Hematopoietic multipotent progenitor cell (in vitro differentiated cells): ENCODE measurements around the gene CPEB4. TPM values are rescaled to one million over a fixed set of nuclear protein-coding genes. Genes with fewer than 3 reads are reported as not detected.
A peak's percentile ranks its signal among the peaks of the same experiment; 100 is the strongest.

ENCODE experiments used
- DNase-seq, 3 donors: peaks; one replicate each; pipeline ENCODE4 v3.0.0-alpha.2; 2011 to 2015; ENCODE audit warnings: low read depth in 2 of 3, low spot score in 2 of 3
- total RNA-seq: library from RNA; depleted of rRNA; stranded (reverse); fragments of >200 nt; gene quantifications from one replicate; pipeline ENCODE4 v1.2.3, GENCODE V29; 2012

Gene CPEB4
- total RNA-seq, 1 donor: 10.5 TPM

DNA sequence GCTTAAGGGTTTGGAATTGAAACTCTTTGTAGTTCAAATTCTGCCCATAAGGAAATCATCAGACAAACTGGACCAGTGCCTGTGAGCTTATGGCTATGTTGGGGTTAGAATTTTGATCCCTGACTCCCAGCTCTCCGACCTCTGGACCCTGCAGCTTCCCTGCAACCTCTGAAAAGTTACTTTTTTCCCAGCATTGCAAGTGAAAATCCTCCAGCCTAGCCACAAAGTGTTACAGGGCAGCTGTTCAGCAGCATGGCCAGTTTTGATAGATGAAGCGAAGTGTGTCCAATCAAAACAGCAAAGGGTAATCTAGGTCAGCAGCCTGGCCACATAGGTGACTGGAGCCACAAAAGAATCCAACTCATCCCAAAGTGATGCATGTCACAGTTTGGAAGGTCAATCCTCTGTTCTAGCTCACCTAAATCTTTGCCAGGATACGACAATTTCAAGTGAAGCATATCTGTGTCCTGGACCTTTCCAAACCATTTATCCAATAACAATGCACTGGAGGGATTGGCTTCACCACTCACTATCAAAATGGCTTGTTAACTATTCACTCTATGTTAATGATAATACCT lies 4.7 kb upstream of the CPEB4 start:
- no peak for DNase-seq

DNA sequence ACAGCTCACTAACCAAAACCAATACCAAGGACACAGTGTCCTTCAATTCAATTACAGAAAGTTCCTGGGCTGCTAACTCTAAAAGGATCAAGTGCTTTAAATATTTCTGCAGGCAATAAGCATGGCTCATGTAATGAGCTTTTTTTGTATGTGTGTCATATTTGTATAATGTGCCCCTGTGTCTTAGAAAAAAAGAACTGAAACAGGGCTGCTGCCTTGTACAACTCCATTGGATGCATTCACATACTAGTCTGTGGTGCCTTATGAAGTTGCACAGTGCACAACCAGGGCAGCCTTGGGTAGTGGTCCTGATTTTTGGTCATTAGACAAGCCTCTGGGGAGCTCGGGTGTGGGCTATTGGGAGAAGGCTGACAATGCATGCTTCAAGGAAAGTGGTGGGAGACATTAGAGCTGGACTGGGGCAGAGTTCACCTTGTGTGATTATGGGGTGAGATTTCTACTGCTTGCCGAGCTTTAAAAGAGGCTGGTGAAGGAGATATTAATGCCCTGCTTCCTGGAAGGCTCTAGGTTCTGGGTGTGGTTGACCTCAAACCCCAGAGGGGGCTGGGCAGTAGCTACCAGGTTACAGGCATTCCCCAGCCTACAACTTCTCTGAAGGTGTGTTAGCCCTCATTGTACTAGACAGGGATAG lies 3.6 kb upstream of the CPEB4 start:
- DNase-seq: peak in 1 of 3 donors; percentile 28

DNA sequence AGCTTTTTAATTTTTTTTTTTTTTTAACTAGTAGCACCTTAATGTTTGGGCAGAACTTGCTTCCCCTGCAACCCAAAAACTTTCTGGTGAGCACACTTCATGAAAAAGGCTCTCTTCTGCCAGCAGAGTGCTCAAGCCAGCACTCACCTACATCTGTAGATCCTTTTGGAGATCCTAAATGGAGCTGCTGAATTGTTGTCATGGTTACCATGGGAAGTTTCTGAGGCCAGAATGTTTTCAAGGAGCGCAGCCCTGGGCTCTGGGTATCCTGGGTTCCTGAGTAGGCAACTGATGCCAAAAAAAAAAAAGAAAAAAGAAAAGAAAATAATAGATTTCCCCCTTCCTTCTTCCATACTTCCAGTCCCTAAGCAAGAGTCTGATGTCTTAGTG lies 3.1 kb upstream of the CPEB4 start:
- no peak for DNase-seq

DNA sequence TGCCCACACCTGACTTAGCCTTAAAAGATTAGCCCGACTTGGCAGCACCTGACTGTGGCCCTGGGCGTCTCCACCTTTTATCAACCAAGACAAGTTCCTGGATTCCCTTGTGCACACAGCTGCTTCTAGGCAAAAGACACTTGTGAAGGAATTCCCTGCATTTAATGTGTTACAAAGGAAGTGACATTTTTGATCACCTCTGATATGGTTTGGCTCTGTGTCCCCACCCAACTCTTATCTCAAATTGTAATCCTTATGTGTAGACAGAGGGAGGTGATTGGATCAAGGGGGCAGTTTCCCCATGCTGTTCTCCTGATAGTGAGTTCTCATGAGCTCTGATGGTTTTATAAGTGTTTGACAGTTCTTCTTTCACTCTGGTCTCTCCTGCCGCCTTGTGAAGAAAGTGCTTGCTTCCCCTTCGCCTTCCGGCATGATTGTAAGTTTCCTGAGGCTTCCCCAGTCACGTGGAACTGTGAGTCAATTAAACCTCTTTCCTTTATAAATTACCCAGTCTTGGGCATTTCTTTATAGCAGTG lies 2.6 kb upstream of the CPEB4 start:
- peak in 2 of 3 donors; percentile 57 to 66 for DNase-seq

DNA sequence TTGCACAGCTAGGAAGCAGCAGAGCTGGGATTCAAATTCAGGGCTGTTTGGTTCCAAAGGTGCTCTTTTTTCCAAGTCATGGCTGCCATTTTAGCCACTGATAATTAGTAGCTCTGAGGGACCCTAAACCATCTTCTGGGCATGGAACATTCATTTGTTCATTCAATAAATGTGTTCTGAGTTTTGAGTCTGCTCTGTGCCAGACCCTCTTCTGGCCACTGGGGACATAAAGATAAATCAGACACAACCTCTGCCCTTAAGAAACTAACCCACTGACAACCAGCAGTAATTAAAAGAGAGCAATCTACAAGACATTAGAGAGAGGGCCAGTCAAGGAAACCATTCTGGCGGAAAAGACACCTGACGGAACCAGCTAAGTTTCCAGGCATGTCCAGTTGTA lies 2.0 kb upstream of the CPEB4 start:
- DNase-seq: no peak

DNA sequence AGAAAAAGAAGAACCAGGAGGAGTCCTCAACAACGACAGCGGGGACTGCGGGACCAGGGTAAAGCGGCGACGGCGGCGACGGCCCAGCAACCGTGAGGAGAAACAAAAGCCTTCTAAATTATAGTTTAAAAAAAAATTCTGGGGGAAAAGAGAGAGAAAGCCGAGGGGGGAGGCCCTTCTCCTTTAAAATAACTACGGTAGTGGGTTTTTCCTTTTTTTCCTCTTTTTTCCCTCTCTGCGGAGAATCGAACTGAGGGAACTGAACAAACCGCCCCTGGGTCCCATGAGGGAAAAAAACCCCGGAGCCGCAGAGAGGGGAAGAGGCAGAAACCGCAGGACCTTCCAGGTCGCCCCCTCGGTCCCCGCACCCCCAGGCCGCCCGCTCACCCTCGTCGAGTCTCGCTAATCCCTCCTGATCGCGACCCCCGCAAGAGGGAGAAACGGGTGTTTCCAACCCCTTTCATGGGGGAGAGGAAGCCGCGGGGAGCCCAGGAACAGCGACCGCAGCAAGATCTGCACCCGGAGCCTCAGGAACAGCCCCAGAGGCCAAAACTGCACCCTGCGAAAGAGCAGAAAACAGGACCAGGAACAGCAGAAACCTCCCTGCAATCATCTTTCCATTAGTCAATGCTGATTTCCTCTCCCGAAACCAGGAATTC lies 453 bp downstream of the CPEB4 start:
- DNase-seq: peak in 1 of 3 donors; percentile 10

DNA sequence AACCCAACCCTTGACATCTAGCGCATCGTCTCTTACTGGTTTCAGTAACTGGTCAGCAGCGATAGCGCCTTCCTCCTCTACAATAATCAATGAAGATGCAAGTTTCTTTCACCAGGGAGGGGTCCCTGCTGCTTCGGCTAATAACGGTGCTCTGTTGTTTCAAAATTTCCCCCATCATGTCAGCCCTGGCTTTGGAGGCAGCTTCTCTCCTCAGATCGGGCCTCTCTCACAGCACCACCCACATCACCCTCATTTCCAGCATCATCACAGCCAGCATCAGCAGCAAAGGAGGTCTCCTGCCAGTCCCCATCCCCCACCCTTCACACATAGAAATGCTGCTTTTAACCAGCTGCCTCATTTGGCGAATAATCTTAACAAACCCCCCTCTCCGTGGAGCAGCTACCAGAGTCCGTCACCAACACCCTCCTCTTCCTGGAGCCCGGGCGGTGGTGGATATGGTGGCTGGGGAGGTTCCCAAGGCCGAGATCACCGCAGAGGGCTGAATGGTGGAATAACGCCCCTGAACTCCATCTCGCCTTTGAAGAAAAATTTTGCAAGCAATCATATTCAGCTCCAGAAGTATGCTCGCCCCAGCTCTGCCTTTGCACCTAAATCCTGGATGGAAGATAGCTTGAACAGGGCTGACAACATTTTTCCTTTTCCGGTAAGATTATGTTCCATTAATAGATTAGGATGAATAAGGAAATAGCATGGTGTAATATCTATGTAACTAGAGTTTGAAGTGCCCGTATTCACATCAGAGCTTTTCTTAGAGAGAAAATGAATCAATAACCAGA lies 2.2 kb downstream of the CPEB4 start:
- DNase-seq: no peak

DNA sequence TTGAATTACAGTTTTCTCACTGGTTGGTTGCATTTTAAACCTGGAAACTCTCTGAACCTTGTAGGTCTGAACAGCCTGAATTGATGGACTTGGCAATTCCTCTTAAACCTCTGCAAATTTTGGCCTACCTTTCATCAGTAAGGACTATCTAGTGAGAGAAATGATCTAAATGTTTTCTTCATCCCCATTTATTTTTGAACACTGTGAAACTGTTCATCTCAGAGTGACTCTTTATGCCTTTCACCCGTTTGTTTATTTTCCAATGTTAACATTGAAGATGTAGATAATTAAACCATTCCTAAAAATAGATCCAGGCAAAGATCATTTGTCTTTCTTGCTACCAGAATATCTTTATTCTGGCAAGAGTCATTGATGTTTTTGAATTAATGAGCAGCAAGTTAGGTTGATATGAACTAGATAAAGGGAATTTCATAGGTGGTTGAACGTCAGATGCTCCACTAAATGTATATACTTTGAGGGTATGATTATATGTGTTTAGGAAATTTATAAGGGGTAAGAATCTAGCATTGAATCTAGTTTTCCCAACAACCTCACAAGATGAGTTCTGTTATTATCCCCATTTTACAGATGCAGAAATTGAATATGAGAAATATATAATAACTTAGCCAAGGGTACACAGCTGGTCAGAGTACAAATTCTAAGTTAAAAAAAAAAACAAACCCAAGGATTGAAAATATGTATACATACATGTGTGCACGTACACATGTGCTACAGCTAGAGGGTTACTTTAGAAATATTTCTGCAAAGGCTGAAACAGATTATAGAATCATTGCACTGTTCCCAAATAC lies 3.4 kb downstream of the CPEB4 start:
- DNase-seq: no peak

DNA sequence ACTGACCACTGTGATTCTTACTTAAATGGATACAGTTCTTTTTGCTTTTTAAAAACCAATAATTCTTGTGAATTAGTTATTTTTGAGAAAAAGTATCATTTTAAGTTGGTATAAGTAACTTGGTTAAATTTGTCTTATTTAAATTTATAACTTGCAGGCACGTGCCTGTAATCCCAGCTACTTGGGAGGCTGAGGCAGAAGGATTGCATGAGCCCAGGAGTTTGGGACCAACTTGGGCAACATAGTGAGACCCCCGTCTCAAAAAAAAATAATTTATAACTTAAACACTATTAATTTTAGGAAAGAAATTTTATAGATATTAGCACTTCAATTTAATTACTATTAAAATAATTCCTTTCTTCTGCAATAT lies 5.0 kb downstream of the CPEB4 start:
- DNase-seq: no peak

DNA sequence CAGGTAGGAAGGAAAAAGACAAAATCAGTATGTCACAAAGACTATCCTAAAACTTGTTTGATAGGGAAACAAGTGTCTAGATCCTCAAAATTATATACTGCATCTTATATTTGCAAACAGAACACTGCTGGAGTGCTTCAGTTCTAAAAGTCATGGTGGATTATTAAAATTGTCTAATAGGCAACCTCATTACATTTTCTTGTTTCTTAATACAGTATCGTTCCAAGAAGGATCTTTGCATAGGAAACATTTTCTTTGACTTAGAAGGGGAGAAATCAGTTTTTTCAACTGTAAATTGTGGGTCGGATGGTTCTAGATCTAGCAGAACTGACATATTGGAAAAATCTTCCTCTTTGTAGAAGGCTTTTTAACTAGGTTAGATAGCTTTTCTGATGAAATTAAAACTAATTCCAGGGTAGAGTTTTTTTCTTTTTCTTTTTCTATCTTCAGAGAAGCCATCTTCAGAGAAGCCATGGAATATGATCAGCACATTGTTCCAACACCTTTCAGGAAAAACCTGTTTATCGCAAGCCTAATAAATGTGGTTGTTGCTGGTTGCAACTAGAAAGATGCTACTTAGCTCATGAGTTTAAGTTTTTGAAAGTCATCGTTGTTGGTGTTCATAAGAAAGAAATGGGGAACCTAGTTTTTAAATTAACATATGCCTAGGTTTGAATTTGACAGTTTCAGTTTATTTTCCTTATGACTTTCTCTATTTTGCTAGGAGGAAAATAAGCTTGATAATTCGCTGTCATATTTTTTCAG lies 7.4 kb downstream of the CPEB4 start:
- peak in 1 of 3 donors; percentile 52 for DNase-seq

DNA sequence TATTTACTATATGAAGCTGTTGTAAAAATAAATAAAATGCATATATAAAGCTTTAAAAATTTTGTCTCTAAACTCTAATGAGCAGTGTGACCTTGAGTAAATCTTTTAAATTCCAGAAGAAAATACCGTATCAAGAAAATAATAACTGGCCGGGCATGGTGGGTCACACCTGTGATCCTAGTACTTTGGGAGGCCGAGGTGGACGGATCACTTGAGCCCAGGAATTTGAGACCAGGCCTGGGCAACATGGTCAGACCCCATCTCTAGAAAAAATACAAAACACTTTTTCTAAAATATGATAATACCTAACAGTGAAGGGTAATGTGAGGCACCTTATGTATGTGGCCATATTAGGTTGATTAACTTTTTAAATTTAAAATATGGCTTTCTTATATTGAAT lies 8.5 kb downstream of the CPEB4 start:
- no peak for DNase-seq

DNA sequence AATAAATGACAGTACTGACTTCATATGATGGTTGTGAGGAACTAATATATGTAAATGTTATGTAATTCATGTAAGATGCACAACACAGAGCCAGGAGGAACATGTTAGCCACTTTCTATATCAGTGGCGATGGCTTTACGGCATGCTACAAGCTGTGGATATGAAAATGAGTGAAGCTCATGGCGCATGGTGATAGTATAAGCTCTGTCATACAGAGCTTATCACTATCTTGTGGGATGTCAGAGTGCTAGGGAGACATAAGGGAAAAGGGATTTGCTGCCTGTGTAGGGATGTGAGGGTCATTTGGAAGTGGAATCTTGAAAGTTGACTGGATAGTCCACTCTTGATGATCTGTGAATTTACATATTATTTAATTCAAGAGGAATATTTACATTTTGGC lies 13.6 kb downstream of the CPEB4 start:
- DNase-seq: no peak

DNA sequence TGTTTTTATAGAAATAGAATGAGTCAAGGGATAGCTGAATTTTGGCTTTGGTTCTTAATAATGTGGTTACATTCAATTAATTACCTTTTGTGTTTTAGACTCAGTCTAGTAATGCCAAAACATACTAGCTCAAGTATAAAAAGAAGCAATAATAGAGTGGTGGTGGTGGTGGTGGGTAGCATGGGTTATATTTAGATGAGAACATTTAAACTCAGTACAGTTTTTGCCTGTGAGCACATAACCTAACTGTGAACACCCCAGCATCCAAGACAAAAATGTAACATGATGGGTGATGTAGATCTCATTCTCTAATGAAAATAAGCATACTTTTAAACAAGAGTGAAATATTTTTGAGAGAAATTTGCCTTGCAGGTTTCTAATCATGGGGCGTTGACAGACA lies 14.2 kb downstream of the CPEB4 start:
- DNase-seq: no peak

DNA sequence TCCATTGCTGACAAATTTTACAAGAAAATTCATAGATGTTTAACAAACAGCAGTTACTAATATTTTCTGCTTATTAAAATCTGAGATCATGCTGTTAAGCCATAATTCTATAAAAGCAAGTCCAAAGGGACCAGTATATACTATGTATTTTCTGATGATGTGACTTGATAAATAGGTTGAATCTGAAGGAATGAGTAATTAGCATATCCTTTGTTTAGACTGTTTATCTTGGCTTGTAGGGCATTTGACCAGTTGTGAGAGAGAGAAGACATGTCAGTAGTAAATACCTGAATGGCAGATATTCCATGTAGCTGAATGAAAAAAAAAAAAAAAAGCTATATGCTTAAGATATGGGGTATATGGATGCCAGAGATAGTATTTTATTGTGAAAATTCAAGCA lies 14.6 kb downstream of the CPEB4 start:
- DNase-seq: no peak

DNA sequence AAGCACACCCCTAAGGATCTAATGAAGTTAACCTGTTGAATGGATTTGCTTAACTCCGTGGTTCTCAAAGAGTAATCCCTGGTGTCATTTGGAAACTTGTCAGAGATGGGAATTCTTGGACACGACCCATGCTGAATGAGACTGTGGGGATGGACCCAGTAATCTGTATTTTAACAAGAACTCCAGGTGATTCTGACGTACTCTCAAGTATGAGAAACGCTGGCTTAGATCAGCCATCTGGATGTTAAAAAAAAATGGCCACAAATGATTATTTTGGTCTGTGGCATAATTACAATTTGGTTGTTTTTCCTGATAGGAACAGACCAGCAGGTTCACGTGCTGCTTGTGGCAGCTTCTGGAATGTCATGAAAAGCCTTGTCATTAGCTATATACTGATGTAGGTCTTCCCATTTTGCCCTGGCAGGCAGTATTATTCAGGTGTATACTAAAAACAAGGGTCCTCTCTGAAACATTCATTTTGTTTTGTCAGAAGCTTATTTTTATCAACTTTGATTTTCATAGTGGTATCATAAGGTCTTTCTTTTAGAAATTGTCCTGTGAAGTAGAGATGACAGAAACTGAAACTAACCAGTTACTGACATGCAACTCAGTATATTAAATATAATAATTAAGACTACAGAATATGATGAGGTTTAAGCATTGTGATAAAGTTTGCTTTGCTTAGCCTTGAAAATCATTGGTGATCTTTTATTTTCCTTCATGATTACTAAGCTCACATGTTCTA lies 15.4 kb downstream of the CPEB4 start:
- DNase-seq: no peak

DNA sequence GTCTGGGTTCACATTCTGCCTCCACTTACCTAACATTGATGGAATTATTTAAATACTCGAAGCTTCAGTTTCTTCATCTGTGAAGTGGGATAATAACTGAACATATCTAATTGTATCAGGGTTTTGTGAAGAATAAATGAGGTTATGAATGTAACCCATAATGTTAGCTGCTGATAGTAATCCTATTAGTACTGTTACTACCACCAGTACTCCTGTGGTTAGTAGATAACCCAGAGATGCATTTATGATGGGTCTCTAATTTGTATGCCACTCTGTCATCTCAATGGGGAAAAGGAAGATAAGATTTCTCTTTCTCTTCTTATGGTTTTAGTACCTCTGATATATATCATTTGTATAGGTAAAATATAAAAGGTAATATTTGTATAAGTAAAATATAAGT lies 16.0 kb downstream of the CPEB4 start:
- no peak for DNase-seq

DNA sequence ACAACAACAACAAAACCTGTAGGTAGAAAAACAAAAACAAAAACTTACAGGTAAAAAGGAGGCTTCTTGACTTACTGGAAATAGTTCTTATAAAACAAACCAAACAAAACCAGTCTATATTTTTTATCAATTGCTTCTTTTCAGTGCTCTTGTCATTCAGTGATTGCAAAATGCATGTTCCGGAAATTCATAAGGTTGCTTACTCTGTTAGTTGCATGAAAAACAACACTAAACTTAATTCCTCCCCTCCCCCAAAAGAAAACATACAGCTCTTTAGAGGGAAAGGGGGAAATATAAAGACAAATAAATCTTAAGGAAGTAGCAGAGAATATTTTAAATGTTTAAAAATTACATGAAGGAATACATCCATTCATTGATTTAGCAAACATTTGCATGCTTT lies 19.1 kb downstream of the CPEB4 start:
- no peak for DNase-seq

DNA sequence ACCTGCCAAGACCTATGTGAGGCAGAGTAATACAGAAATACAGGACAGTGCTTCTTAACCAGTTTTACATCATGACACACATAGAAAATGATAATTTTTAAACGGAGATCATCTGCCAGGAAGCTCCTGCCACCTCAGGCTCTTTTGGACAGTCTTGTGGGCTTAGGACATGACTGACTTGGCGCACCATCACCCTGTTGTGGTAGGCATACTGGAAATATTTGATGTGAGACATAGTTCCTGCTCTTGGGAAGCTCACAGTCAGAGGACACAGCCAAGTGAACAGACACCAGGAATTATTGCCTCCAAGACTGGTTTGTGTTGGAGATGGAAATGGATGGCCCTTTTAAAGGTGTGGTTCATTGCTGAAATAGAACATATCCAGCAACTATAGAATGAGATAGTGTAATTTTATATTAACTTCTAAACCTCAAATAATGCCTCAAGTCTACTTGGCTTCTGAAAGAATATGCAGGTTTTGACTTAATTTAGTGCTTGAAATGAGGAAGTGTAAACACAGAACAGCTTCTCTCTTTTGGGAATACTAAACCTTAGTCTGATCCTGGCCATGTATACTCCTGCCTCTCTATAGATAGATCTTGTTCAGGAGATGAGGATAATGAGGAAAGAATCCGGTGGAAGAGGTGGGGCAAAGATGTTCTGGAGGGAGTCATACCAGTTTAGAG lies 19.7 kb downstream of the CPEB4 start:
- DNase-seq: no peak

DNA sequence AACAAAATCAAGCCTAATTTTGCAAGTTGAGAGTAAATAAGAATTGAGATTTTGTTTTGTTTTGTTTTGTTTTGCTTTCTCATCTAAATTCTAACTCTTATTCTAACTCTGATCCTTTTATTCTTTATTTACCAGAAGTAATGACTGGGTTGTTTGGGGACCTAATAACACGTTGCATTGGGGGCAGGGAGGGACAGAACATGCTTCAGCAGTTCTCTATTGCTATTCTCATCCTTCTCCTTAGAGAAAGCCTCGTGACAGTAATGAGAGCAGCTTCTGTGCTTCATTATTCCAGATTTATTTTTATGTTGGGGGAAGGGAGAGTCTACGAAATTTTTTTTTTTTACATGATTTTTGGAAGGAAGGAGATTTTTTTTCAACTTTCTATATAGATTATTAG lies 21.1 kb downstream of the CPEB4 start:
- no peak for DNase-seq
